ENCODE data around the gene RBFOX2. TPM values are rescaled to one million over a fixed set of nuclear protein-coding genes. Genes with fewer than 3 reads are reported as not detected.
A peak's percentile ranks its signal among the peaks of the same experiment; 100 is the strongest.

Gene RBFOX2
- total RNA-seq, 2 donors from 2014 or later, result 104 to 120 TPM

GRCh38 chr22:35761037-35761436 lies 267.6 kb downstream of the RBFOX2 start:
- Histone ChIP-seq H3K27me3 (ENCODE audit: control insufficient read depth, insufficient read depth, low read length, poor library complexity, severe bottlenecking) (no peaks in the 10 kb centered on the region), H3K36me3 (ENCODE audit: control insufficient read depth, insufficient read depth, low read length) (peaks cover 82% of the 10 kb centered on the region), H3K9me3 (ENCODE audit: control insufficient read depth, low read length) (no peaks in the 10 kb centered on the region), H3K4me3 (ENCODE audit: low read length) (no peak overlapping the region), H3K4me1 (ENCODE audit: control insufficient read depth, insufficient read depth, low read length) (no peaks in the 10 kb centered on the region), H3K9ac (ENCODE audit: extremely low read depth, low read length, poor library complexity, severe bottlenecking) (no peak overlapping the region), H3K27ac (ENCODE audit: low read depth, low read length) (no peak overlapping the region)
- H3K4me3 Mint-ChIP-seq, result no peak overlapping the region
- peaks cover 45% of the 10 kb centered on the region for H3K36me3 Mint-ChIP-seq (ENCODE audit: low read depth)
- WGBS, 2 experiments (ENCODE audit: insufficient coverage in 1 of 2, insufficient read length in 1 of 2), result 91% methylated on average over 1 of the region's 1 CpG; no CpG with 5 or more reads in 1 of the 2 experiments
- no peaks in the 10 kb centered on the region for H3K9me3 Mint-ChIP-seq
- H3K4me1 Mint-ChIP-seq, result no peaks in the 10 kb centered on the region
- no peak for DNase-seq
- no peak overlapping the region for H3K27ac Mint-ChIP-seq
- H3K27me3 Mint-ChIP-seq (ENCODE audit: insufficient read depth), result no peaks in the 10 kb centered on the region
- peak; percentile 73 for TF ChIP-seq CTCF (conservative IDR thresholded peaks at IDR 0.05)

GRCh38 chr22:35758394-35758793 lies 270.2 kb downstream of the RBFOX2 start:
- Mint-ChIP-seq H3K9me3 (no peaks in the 10 kb centered on the region), H3K27me3 (ENCODE audit: insufficient read depth) (no peaks in the 10 kb centered on the region), H3K4me3 (no peak overlapping the region), H3K36me3 (ENCODE audit: low read depth) (peaks cover 44% of the 10 kb centered on the region), H3K4me1 (no peaks in the 10 kb centered on the region), H3K27ac (no peak overlapping the region)
- no peak for DNase-seq
- no peak overlapping the region for H3K27ac ChIP-seq (ENCODE audit: low read depth, low read length)
- 91 to 100% methylated on average over 1 of the region's 1 CpG for WGBS, 2 experiments (ENCODE audit: insufficient coverage in 1 of 2, insufficient read length in 1 of 2)
- H3K36me3 ChIP-seq (ENCODE audit: control insufficient read depth, insufficient read depth, low read length), result peaks cover 82% of the 10 kb centered on the region
- H3K27me3 ChIP-seq (ENCODE audit: control insufficient read depth, insufficient read depth, low read length, poor library complexity, severe bottlenecking), result no peaks in the 10 kb centered on the region
- no peaks in the 10 kb centered on the region for H3K4me1 ChIP-seq (ENCODE audit: control insufficient read depth, insufficient read depth, low read length)
- H3K4me3 ChIP-seq (ENCODE audit: low read length), result no peak overlapping the region
- no peak overlapping the region for H3K9ac ChIP-seq (ENCODE audit: extremely low read depth, low read length, poor library complexity, severe bottlenecking)
- no peaks in the 10 kb centered on the region for H3K9me3 ChIP-seq (ENCODE audit: control insufficient read depth, low read length)
- TF ChIP-seq CTCF (conservative IDR thresholded peaks at IDR 0.05), result no peak

- no peak for DNase-seq
- Mint-ChIP-seq H3K36me3 (ENCODE audit: low read depth) (peaks cover 44% of the 10 kb centered on the region), H3K9me3 (no peaks in the 10 kb centered on the region), H3K4me1 (peaks cover 13% of the 10 kb centered on the region), H3K27ac (no peak overlapping the region), H3K4me3 (no peak overlapping the region), H3K27me3 (ENCODE audit: insufficient read depth) (no peaks in the 10 kb centered on the region)
- Histone ChIP-seq H3K9me3 (ENCODE audit: control insufficient read depth, low read length) (no peaks in the 10 kb centered on the region), H3K4me3 (ENCODE audit: low read length) (no peak overlapping the region), H3K9ac (ENCODE audit: extremely low read depth, low read length, poor library complexity, severe bottlenecking) (no peak overlapping the region), H3K27me3 (ENCODE audit: control insufficient read depth, insufficient read depth, low read length, poor library complexity, severe bottlenecking) (no peaks in the 10 kb centered on the region), H3K4me1 (ENCODE audit: control insufficient read depth, insufficient read depth, low read length) (no peaks in the 10 kb centered on the region), H3K36me3 (ENCODE audit: control insufficient read depth, insufficient read depth, low read length) (peaks cover 84% of the 10 kb centered on the region), H3K27ac (ENCODE audit: low read depth, low read length) (no peak overlapping the region)
- no peak for TF ChIP-seq CTCF (conservative IDR thresholded peaks at IDR 0.05)
- WGBS, 2 experiments (ENCODE audit: insufficient coverage in 1 of 2, insufficient read length in 1 of 2), result 90 to 100% methylated on average over 1 of the region's 1 CpG
These were observed 271.9 kb downstream of the RBFOX2 start for GRCh38 chr22:35756722-35757121.
